Prostate gland (tissue), 2 donors: Measurements from ENCODE around the gene TRAPPC14.

Experiments
- POLR2A ChIP-seq: fragments of 450-650 bp; IDR thresholded peaks from one replicate; pipeline ENCODE4 v1.6.1; 2016; ENCODE audit warnings: antibody characterized with exemption, mild to moderate bottlenecking
- POLR2AphosphoS5 ChIP-seq: sonication (generic); formaldehyde crosslinking; IDR thresholded peaks from one replicate; pipeline ENCODE4 v1.6.1; 2017; ENCODE audit warnings: antibody characterized with exemption
- TF ChIP-seq, protein P1 (sequence below), 4 experiments: fragments of 200-600 bp in 2 of 4; fragments of 450-650 bp in 2 of 4; sonication (generic) in 2 of 4; IDR thresholded peaks; 1 replicate in 3 of 4; 2 replicates in 1 of 4; pipeline ENCODE4 v1.5.1; 2016 to 2019; ENCODE audit warnings: antibody characterized with exemption in 4 of 4, mild to moderate bottlenecking in 2 of 4, moderate library complexity in 2 of 4

DNA sequence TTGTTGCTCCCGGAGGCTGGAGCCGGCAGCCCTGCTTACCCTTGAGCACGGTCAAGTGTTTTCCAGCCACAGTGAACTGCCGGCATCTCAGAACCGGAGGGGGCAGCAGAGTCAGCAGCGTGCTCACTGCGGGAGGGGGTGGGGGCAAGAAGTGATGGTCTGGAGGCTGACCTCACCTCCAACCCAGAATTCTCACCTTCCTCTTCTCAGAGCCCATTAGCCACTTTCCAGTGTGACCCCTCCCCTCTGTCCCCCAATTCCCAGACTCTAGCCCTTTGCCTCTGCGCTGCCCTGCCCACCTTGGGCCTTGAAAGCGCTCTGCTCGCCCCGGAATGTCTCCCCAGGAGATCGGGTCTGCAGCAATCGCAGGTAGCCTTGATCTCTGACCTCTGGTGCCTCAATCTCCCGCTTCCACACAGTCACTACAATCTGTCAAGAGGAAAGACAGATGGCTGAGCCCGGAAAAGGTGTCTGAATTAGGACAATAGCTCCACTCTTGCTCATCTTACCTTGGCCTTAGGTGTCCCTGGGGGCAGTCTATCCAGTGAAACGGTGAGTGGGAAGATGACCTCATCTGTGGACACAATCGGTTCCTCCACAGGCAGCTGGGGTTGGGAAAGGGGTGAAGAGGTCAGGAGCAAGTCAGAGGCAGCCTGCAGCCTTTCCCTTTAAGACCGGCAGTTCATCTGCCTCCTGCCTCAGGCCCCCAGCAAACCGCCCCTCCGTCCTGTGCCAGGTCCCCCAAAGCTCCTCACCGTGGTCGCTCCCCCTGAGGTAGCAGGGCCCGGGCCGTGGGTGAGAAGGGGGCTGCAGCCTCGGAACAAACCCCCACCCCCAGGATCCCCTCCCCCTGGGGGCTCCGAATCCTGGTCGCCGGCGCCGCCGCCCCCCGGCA lies 942 bp downstream of the TRAPPC14 start:
- TF ChIP-seq POLR2A, result no peak
- TF ChIP-seq, protein P1, sequence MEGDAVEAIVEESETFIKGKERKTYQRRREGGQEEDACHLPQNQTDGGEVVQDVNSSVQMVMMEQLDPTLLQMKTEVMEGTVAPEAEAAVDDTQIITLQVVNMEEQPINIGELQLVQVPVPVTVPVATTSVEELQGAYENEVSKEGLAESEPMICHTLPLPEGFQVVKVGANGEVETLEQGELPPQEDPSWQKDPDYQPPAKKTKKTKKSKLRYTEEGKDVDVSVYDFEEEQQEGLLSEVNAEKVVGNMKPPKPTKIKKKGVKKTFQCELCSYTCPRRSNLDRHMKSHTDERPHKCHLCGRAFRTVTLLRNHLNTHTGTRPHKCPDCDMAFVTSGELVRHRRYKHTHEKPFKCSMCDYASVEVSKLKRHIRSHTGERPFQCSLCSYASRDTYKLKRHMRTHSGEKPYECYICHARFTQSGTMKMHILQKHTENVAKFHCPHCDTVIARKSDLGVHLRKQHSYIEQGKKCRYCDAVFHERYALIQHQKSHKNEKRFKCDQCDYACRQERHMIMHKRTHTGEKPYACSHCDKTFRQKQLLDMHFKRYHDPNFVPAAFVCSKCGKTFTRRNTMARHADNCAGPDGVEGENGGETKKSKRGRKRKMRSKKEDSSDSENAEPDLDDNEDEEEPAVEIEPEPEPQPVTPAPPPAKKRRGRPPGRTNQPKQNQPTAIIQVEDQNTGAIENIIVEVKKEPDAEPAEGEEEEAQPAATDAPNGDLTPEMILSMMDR (IDR thresholded peaks at IDR 0.05), result no peak
- no peak for TF ChIP-seq POLR2AphosphoS5
